Mucosa of gallbladder (tissue), 1 donor: ENCODE measurements around the gene MRLN. TPM values are rescaled to one million over a fixed set of nuclear protein-coding genes. Genes with fewer than 3 reads are reported as not detected.
"Not testable (repeated sequence)": the region's sequence is repeated elsewhere in the genome, so short reads cannot be mapped to it uniquely, and the experiment has no call there.

ENCODE experiments used
- DNase-seq: peaks from one replicate; pipeline ENCODE4 v3.0.0-alpha.2; 2020; ENCODE audit warnings: low spot score
- total RNA-seq: library from RNA; stranded (reverse); gene quantifications from one replicate; pipeline ENCODE4 v1.2.1, GENCODE V29; 2021
- donor health status: DM: no; HTN: no; CAD: no.

Gene MRLN
- total RNA-seq, 1 donor from 2014 or later, result not detected

- no peak for DNase-seq
Observed at GRCh38 chr10:59745163-59745650, 8.0 kb downstream of the MRLN start.

GRCh38 chr10:59744762-59745161 lies 8.5 kb downstream of the MRLN start:
- not testable (repeated sequence) for DNase-seq

GRCh38 chr10:59744156-59744555 lies 9.1 kb downstream of the MRLN start:
- not testable (repeated sequence) for DNase-seq

- DNase-seq, result no peak
Observed at GRCh38 chr10:59741583-59741982, 11.7 kb downstream of the MRLN start.

GRCh38 chr10:59741048-59741447 lies 12.2 kb downstream of the MRLN start:
- DNase-seq, result no peak

GRCh38 chr10:59736749-59737148 lies 16.5 kb downstream of the MRLN start:
- no peak for DNase-seq

- DNase-seq, result no peak
Observed at GRCh38 chr10:59735296-59735695, 18.0 kb downstream of the MRLN start.

GRCh38 chr10:59734014-59734462 lies 19.2 kb downstream of the MRLN start:
- no peak for DNase-seq

- DNase-seq, result not testable (repeated sequence)
Observed at GRCh38 chr10:59733321-59734013, 19.8 kb downstream of the MRLN start.

- not testable (repeated sequence) for DNase-seq
Observed at GRCh38 chr10:59732849-59733248, 20.4 kb downstream of the MRLN start.

- not testable (repeated sequence) for DNase-seq
Observed at GRCh38 chr10:59729167-59729566, 24.1 kb downstream of the MRLN start.

- no peak for DNase-seq
Observed at GRCh38 chr10:59724098-59724938, 28.9 kb downstream of the MRLN start.

- no peak for DNase-seq
Observed at GRCh38 chr10:59720377-59720776, 32.9 kb downstream of the MRLN start.

- DNase-seq, result no peak
Observed at GRCh38 chr10:59719374-59719773, 33.9 kb downstream of the MRLN start.

- DNase-seq, result no peak
Observed at GRCh38 chr10:59718257-59718656, 35.0 kb downstream of the MRLN start.

GRCh38 chr10:59713196-59713821 lies 39.9 kb downstream of the MRLN start:
- DNase-seq, result no peak

GRCh38 chr10:59711871-59712494 lies 41.3 kb downstream of the MRLN start:
- DNase-seq, result no peak

- DNase-seq, result peak; percentile 40
Observed at GRCh38 chr10:59709395-59710125, 43.7 kb downstream of the MRLN start, which contains the start of gene SLC16A9. SLC16A9 (minus strand) TSS chr10:59709850; CDS start chr10:59684291, 25,559 bp downstream.

- no peak for DNase-seq
Observed at GRCh38 chr10:59708816-59709394, 44.4 kb downstream of the MRLN start.
